COLO668 (cell line): ENCODE results near the gene NAGLU.
A peak's percentile ranks its signal among the peaks of the same experiment; 100 is the strongest.
"Not testable (repeated sequence)": the region's sequence is repeated elsewhere in the genome, so short reads cannot be mapped to it uniquely, and the experiment has no call there.

Experiments
- DNase-seq: peaks from one replicate; lab custom pipeline; 2025; ENCODE audit not compliant: unreplicated experiment; lab: John Stamatoyannopoulos, UW

The NAGLU gene

DNA sequence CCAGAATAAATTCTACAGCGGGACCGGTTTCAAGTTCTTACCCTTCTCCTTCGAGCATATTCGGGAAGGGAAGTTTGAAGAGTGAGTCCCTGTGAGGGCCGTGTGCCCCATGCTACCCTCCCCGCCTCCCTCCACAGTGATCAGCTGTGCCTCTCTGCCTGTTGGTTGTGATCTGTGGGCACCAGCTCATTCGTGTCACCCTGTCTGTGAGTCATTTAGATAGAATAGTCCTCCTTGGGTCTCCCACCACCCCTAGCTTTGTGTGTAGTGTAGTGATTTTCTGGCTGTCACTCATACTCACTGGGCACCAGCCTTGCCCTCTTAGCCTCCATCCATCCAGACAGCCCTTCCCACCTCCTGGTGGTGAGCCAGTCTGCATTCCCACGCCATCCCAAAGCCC is 15.0 kb upstream of the NAGLU start:
- DNase-seq, result no peak

- DNase-seq, result no peak
These were observed 14.3 kb upstream of the NAGLU start for GRCh38 chr17:42521666-42522262.

- DNase-seq, result no peak
These were observed 13.7 kb upstream of the NAGLU start for GRCh38 chr17:42522263-42522790.

DNA sequence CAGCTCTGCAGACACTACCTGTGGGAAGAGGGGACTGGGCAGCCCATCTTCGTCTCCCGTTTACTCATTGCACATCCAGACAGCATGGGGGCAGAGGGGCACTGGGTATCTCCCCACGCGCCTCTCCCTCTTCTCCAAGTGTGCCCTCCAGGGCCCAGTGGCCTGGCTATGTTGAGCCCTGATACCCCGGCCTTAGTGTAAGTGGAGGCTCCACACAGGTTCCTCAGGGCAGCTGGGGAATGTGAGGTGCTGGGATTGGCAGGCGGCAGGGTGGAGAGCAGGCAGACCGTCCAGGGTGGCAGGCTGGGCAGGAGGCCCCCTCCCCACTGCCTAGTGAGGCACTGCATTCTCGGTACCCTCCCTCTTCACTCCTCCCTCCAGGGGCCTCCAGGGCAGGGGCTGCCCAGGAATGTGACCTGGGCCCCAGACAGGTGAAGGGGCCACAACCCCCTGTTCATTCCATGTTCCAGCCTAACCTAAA is 13.2 kb upstream of the NAGLU start:
- no peak for DNase-seq

DNA sequence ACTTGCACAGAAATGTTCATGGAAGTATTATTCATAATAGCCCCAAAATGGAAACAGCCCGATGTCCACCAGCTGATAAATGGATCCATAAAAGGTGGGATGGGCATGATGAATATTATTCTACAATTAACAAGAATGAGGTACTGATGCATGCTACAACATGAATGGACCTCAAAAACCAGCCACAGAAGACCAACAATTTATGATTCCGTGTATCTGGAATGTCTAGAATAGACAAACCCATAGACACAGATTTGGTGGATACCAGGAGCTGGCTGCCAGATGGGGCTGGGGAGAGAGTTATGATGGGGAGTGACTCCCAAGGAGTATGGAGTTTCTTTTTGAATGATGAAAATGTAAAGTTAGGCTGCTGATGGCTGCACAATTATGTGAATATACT is 10.8 kb upstream of the NAGLU start:
- no peak for DNase-seq

DNA sequence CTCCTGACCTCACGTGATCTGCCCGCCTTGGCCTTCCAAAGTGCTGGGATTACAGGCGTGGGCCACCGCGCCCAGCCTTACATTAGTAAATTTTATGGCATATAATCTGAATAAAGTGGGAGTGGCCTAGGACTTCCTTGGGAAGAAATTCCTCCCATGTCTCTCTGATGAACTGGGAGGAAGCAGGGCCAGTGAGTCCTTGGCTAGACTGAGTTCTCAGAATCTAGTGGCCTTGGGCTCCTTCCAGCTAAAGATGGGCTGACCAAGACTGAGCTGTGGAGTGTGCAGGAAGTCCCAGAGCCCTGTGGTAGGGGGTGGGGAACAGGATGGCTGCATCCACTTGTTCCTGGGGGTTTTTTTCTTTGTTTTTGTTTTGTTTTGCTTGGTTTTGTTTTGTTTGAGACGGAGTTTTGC is 10.0 kb upstream of the NAGLU start:
- DNase-seq, result no peak

GRCh38 chr17:42527932-42528331 is 8.1 kb upstream of the NAGLU start:
- no peak for DNase-seq

DNA sequence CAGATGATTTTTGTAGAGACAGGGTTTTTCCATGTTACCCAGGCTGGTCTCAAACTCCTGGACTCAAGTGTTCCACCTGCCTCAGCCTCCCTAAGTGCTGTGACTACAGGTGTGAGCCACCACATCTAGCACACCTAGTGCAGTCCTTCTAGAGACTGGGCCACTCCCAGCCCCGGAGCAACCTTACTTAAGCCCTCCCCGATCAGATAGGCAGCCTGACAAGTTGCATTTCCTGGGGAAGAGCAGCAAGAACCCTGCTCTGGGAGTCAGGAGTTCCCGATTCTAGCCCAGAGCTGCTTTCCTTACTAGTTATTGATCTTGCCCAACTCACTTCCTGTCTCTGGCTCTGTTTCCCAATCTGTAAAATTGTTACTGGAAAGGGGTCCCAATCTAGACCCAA is 7.0 kb upstream of the NAGLU start:
- DNase-seq, result no peak

DNA sequence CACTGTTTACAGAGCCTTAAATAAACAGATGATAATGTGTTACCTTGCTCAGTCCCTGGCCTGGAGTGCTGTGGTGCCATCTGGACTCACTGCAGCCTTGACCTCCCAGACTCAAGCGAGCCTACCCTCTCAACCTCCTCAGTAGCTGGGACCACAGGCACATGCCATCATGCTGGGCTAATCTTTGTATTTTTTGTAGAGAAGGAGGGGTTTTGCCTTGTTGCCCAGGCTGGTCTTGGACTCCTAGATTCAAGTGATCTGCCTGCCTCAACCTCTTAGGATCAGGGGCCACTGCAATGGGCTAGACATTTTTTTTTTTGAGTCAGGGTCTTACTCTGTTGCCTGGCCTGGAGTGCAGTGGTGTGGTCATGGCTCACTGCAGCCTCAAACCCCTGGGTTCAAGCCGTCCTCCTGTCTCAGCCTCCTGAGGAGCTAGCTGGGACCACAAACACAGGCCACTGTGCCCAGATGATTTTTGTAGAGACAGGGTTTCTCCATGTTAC is 5.0 kb upstream of the NAGLU start:
- DNase-seq, result peak; percentile 33

DNA sequence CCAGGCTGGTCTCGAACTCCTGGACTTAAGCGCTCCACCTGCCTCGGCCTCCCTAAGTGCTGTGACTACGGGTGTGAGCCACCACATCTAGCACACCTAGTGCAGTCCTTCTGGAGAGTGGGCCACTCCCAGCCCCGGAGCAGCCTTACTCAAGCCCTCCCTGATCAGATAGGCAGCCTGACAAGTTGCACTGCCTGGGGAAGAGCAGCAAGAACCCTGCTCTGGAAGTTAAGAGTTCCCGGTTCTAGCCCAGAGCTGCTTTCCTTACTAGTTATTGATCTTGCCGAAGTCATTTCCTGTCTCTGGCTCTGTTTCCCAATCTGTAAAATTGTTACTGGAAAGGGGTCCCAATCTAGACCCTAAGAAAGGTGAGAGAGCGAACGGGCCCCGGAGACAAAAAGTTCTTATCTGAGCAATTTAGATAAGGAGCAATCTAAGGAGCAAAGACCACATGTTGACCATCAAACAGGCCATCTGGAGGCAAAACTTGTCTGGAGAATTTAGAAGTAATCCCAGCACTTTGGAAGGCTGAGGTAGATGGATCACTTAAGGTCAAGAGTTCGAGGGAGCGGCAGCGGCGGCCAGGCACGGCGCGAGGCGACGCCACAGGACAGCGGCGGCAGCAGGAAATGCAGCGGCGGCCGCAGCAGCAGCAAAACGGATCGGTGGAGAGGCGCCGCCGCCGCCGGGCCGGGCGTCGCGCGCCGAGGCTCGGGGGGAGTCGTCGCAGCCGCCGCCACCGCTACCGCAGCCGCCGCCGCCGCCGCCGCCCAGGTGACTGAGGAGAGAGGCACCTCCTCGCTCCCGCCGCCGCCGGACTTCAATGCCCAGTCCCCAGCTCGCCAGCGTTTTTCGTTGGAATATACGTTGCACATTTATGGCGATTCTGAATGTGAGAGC is 4.3 kb upstream of the NAGLU start:
- DNase-seq, result peak; percentile 69

GRCh38 chr17:42535155-42536047 is 640 bp upstream of the NAGLU start:
- peak; percentile 5 for DNase-seq

DNA sequence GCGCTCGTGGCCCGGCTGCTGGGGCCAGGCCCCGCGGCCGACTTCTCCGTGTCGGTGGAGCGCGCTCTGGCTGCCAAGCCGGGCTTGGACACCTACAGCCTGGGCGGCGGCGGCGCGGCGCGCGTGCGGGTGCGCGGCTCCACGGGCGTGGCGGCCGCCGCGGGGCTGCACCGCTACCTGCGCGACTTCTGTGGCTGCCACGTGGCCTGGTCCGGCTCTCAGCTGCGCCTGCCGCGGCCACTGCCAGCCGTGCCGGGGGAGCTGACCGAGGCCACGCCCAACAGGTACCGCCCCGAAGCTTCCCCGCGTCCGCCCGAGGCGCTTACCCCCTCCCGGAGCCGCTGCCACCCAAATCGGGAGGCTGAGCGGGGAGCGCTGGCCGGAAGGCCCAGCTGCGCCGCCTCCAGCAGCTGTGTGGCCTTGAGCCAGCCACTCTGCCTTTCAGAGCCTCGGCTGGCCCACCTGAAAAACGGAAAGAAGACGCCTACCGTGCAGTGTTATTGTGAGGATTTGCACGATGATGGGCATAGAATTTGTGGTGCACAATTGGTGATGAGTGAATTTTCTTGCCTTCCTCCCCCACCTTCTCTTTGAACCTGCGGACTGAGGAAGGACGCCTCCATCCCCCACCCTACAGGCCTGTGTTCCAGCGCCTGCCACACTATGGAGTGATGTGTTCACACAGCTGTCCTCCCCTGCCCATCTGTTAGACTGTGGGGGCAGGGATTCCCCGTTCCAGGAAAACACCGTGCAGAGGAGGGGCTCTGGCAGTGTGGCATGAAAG is 523 bp downstream of the NAGLU start:
- peak; percentile 90 for DNase-seq

DNA sequence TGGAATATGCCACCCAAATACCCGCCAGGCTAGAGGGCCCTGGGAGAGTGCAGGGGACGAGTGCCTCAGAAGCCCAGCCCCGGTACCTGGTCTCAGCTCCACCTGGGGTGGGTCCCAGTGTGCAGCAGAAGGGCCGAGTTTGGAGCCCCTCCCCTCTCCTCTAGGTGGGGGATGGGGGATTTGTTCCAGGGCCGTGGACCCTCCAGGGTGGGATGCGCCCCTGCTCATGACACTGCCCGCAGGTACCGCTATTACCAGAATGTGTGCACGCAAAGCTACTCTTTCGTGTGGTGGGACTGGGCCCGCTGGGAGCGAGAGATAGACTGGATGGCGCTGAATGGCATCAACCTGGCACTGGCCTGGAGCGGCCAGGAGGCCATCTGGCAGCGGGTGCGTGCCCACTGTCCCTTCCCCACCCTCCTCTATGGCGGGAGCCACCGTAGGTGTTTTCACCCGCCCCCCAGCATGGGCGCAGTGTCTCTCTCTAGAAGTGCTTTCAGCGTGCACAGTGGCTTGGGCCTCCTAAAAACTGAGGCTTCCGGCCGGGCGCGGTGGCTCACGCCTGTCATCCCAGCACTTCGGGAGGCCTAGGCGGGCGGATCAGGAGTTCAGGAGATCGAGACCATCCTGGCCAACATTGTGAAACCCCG is 1.2 kb downstream of the NAGLU start:
- DNase-seq, result no peak

DNA sequence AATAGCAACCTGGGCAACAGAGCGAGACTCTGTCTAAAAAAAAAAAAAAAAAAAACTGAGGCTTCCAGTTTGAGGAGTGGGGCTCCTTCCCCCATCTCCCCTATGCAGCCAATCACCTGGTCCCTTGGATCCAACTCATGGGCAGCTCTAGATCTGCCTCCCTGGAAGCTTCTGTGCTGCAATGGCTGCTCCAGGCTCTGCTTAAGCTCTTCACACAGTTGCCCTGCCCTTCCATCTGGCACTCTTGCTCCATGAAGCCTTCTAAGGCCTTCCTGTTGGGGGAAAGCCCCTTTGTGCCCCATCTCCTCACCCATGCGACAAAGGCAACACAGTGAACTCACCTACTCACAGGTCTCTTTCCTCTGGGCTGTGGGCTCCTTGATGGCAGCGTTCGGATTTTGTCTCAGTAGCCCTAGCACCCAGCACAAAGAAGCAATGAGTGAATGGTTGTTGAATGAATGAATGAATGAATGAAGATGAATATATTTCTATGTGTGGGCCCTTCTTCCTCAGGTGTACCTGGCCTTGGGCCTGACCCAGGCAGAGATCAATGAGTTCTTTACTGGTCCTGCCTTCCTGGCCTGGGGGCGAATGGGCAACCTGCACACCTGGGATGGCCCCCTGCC is 1.9 kb downstream of the NAGLU start:
- DNase-seq, result no peak

- no peak for DNase-seq
These were observed 2.4 kb downstream of the NAGLU start for GRCh38 chr17:42538482-42538881.

DNA sequence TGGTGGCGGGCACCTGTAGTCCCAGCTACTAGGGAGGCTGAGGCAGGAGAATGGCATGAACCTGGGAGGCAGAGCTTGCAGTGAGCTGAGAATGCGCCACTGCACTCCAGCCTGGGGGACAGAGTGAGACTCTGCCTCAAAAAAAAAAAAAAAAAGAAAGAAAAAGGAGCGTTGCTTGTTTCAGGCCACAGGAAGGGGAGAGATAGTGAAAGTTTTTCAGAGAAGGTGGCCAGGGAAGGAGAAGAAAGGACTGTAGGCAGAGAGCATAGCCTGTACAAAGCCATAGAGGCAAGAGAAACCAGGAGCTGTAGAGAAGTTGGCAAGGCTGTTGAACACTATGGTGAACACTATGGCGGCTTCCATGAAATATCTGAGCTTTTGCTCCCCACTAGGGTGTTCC is 4.5 kb downstream of the NAGLU start:
- DNase-seq, result not testable (repeated sequence)

DNA sequence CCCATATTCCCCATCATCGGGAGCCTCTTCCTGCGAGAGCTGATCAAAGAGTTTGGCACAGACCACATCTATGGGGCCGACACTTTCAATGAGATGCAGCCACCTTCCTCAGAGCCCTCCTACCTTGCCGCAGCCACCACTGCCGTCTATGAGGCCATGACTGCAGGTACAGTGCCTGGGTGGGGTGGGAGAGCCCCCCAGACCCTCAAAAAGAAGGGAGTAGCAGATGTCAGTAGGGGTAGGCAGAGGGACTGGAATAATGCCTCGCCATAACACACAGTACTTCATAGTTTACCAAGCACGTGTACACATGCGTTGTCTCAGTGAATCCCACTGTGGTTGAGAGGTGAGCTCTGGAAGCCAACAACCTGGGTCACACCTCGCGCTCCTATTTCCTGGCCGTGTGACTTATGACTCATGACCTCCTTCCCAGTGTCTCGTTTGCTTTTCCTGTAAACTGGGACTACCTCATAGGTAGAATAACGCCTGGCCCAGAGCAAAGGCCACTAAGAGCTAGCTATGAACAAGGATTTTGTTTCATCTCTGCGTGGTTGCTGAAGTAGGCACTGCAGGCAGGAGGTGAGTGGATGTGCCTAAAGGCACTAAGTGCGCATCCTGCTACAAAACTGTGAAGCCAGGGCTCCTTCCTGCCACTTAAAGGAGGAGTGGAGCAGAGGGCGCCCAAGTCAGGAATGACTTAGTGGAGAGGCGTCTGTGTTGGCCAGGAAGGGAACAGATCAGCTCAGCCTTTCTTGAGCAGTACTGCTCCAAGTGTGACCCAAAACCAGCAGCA is 5.2 kb downstream of the NAGLU start:
- no peak for DNase-seq
